Tibial nerve (tissue), 4 donors: ENCODE results near the gene LRIG2. TPM values are rescaled to one million over a fixed set of nuclear protein-coding genes. Genes with fewer than 3 reads are reported as not detected.

Experiments used
- DNase-seq, 2 donors: peaks; one replicate each; pipeline ENCODE4 v3.0.0-alpha.2; 2019; ENCODE audit warnings: low spot score in 2 of 2
- H3K27ac ChIP-seq, 4 donors: fragments of 200-600 bp; sonication (generic) in 3 of 4; one replicate each; pipeline ENCODE4 v1.5.1; 2017 to 2019; ENCODE audit warnings: mild to moderate bottlenecking in 1 of 4
- H3K27me3 ChIP-seq, 2 donors: fragments of 200-600 bp; sonication (generic) in 1 of 2; one replicate each; pipeline versions ENCODE4 v1.5.1 to v1.6.0; 2017 to 2019
- H3K36me3 ChIP-seq, 3 donors: fragments of 200-600 bp; sonication (generic); one replicate each; pipeline ENCODE4 v1.5.1; 2018 to 2019
- H3K4me1 ChIP-seq, 4 donors: fragments of 200-600 bp; sonication (generic) in 3 of 4; one replicate each; pipeline ENCODE4 v1.5.1; 2017 to 2019
- H3K4me3 ChIP-seq, 4 donors: fragments of 200-600 bp; sonication (generic) in 3 of 4; one replicate each; pipeline ENCODE4 v1.5.1; 2017 to 2019; ENCODE audit warnings: mild to moderate bottlenecking in 1 of 4, moderate library complexity in 1 of 4
- H3K9me3 ChIP-seq, 4 donors: fragments of 200-600 bp; sonication (generic) in 3 of 4; one replicate each; pipeline ENCODE4 v1.5.1; 2017 to 2019
- CTCF ChIP-seq, 5 experiments: fragments of 200-600 bp in 3 of 5; fragments of 450-650 bp in 2 of 5; sonication (generic) in 3 of 5; IDR thresholded peaks; one replicate each; pipeline ENCODE4 v1.5.1; 2016 to 2019; ENCODE audit warnings: antibody characterized with exemption in 5 of 5, mild to moderate bottlenecking in 3 of 5, moderate library complexity in 2 of 5
- EP300 ChIP-seq, 2 donors: sonication (generic); formaldehyde crosslinking; IDR thresholded peaks; one replicate each; pipeline ENCODE4 v1.6.1; 2017; ENCODE audit warnings: antibody characterized with exemption in 2 of 2, mild to moderate bottlenecking in 1 of 2
- POLR2A ChIP-seq, 2 donors: fragments of 450-650 bp; IDR thresholded peaks; one replicate each; pipeline ENCODE4 v1.6.1; 2017; ENCODE audit warnings: antibody characterized with exemption in 2 of 2, mild to moderate bottlenecking in 2 of 2, moderate library complexity in 2 of 2
- WGBS, 2 donors: methylation state at CpG; one replicate each; pipeline ENCODE4 v1.1.5; 2018; 5-methylcytosine and 5-hydroxymethylcytosine counted together
- total RNA-seq, 4 donors: library from RNA; depleted of rRNA; stranded (reverse); fragments of >200 nt; gene quantifications; one replicate each; pipeline ENCODE4 v1.1.0, GENCODE V29; 2016

The LRIG2 gene
- total RNA-seq, 4 donors from 2014 or later, result 22.2 to 75.9 (median 25.3) TPM

- H3K4me3 ChIP-seq, result no peak overlapping the region
- no peak for DNase-seq
- no peak for TF ChIP-seq EP300 (IDR thresholded peaks at IDR 0.05)
- TF ChIP-seq POLR2A (IDR thresholded peaks at IDR 0.05), result no peak
- TF ChIP-seq CTCF (IDR thresholded peaks at IDR 0.05), result no peak
- H3K27me3 ChIP-seq, result no peaks in the 10 kb centered on the region
- no peak overlapping the region for H3K27ac ChIP-seq
- peaks cover 0 to 11% (median 2%) of the 10 kb centered on the region in 3 donors for H3K36me3 ChIP-seq
- H3K4me1 ChIP-seq, result peaks cover 0 to 48% (median 4%) of the 10 kb centered on the region in 4 donors
- WGBS, 2 donors, result 68 to 73% methylated on average over 1 of the region's 1 CpG
- no peaks in the 10 kb centered on the region for H3K9me3 ChIP-seq
These were observed 16.0 kb downstream of the LRIG2 start for GRCh38 chr1:113088972-113089371.

GRCh38 chr1:113090051-113090450, 17.1 kb downstream of the LRIG2 start:
- H3K27ac ChIP-seq, result no peak overlapping the region
- TF ChIP-seq POLR2A (IDR thresholded peaks at IDR 0.05) (no peak), CTCF (IDR thresholded peaks at IDR 0.05) (no peak), EP300 (IDR thresholded peaks at IDR 0.05) (no peak)
- H3K9me3 ChIP-seq, result no peaks in the 10 kb centered on the region
- peaks cover 1 to 22% (median 2%) of the 10 kb centered on the region in 3 donors for H3K36me3 ChIP-seq
- H3K4me1 ChIP-seq, result peaks cover 0 to 48% (median 4%) of the 10 kb centered on the region in 4 donors
- no peak for DNase-seq
- H3K4me3 ChIP-seq, result no peak overlapping the region
- H3K27me3 ChIP-seq, result no peaks in the 10 kb centered on the region
- WGBS, 2 donors, result 89 to 91% methylated on average over 1 of the region's 1 CpG

GRCh38 chr1:113091988-113092594, 19.1 kb downstream of the LRIG2 start:
- H3K9me3 ChIP-seq, result no peaks in the 10 kb centered on the region
- peaks cover 0 to 41% (median 8%) of the 10 kb centered on the region in 3 donors for H3K36me3 ChIP-seq
- DNase-seq, result no peak
- H3K27me3 ChIP-seq, result no peaks in the 10 kb centered on the region
- WGBS, 2 donors, result 57 to 68% methylated on average over 1 of the region's 1 CpG
- H3K4me1 ChIP-seq, result peaks cover 0 to 36% (median 4%) of the 10 kb centered on the region in 4 donors
- no peak overlapping the region for H3K27ac ChIP-seq
- no peak overlapping the region for H3K4me3 ChIP-seq
- no peak for TF ChIP-seq CTCF (IDR thresholded peaks at IDR 0.05)
- no peak for TF ChIP-seq POLR2A (IDR thresholded peaks at IDR 0.05)
- TF ChIP-seq EP300 (IDR thresholded peaks at IDR 0.05), result no peak

- DNase-seq, result no peak
- H3K36me3 ChIP-seq, result peaks cover 3 to 61% (median 13%) of the 10 kb centered on the region in 3 donors
- no peaks in the 10 kb centered on the region for H3K9me3 ChIP-seq
- H3K4me1 ChIP-seq, result peaks cover 0 to 13% (median 0%) of the 10 kb centered on the region in 4 donors
- TF ChIP-seq POLR2A (IDR thresholded peaks at IDR 0.05), result no peak
- no peak overlapping the region for H3K4me3 ChIP-seq
- WGBS, 2 donors, result 91 to 94% methylated on average over 4 of the region's 4 CpGs
- no peaks in the 10 kb centered on the region for H3K27me3 ChIP-seq
- H3K27ac ChIP-seq, result no peak overlapping the region
These were observed 21.5 kb downstream of the LRIG2 start for GRCh38 chr1:113094506-113094905.

GRCh38 chr1:113095790-113096455, 22.9 kb downstream of the LRIG2 start:
- H3K36me3 ChIP-seq, result peaks cover 3 to 75% (median 13%) of the 10 kb centered on the region in 3 donors
- no peaks in the 10 kb centered on the region for H3K9me3 ChIP-seq
- TF ChIP-seq EP300 (IDR thresholded peaks at IDR 0.05) (no peak), CTCF (IDR thresholded peaks at IDR 0.05) (no peak), POLR2A (IDR thresholded peaks at IDR 0.05) (no peak)
- H3K4me1 ChIP-seq, result peaks cover 0 to 8% (median 0%) of the 10 kb centered on the region in 4 donors
- H3K4me3 ChIP-seq, result no peak overlapping the region
- no peak for DNase-seq
- no peak overlapping the region for H3K27ac ChIP-seq
- 41 to 46% methylated on average over 5 of the region's 5 CpGs for WGBS, 2 donors
- no peaks in the 10 kb centered on the region for H3K27me3 ChIP-seq
